Transverse colon (tissue), 4 donors: ENCODE results near the gene IL12A.

Experiments used
- POLR2A ChIP-seq: fragments of 450-650 bp; IDR thresholded peaks from one replicate; pipeline ENCODE4 v1.6.1; 2016; ENCODE audit warnings: antibody characterized with exemption, mild to moderate bottlenecking, moderate library complexity
- POLR2AphosphoS5 ChIP-seq, 3 donors: sonication (generic); formaldehyde crosslinking; IDR thresholded peaks; one replicate each; pipeline ENCODE4 v1.6.1; 2016; ENCODE audit warnings: antibody characterized with exemption in 3 of 3
- TF ChIP-seq, protein P1 (sequence below), 5 experiments: fragments of 200-600 bp in 3 of 5; fragments of 450-650 bp in 2 of 5; sonication (generic) in 3 of 5; IDR thresholded peaks; 1 replicate in 2 of 5; 2 replicates in 3 of 5; pipeline ENCODE4 v1.5.1; 2016 to 2017; ENCODE audit warnings: antibody characterized with exemption in 5 of 5, inconsistent platforms in 3 of 5, mild to moderate bottlenecking in 2 of 5, moderate library complexity in 1 of 5

DNA sequence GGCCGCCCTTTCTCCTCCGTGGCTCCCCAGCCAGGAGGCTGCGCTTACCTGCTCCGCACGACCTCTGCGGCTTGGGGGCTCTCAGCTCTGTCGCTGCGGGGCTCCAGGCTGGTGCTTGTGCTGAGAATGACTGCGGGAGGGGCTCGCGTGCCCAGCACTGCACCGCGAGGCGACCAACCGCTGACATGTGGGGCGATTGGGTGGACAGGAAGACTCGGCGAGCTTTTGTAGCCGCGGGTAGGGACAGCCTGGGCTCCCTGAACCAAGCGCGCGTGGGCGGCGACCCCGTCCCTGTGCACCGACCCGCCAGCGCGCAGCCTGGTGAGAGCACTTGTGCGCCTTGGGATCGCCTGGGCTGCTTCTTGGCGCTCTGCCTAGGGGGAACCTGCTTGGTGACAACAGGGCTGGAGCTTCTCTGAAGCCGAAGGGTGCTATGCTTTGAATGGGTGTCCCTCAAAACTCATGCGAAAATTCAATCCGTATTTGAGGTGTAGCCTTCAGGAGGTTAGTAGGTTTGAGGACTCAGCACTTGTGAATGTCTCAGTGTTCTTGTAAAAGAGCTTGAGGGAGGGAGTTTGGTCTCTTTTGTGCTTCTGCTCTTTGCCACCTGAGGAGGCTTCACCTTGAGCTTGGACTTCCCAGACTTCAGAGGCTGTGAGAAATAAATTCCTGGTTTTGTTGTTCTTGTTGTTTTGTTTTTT is 50.4 kb downstream of the IL12A start:
- TF ChIP-seq, protein P1, sequence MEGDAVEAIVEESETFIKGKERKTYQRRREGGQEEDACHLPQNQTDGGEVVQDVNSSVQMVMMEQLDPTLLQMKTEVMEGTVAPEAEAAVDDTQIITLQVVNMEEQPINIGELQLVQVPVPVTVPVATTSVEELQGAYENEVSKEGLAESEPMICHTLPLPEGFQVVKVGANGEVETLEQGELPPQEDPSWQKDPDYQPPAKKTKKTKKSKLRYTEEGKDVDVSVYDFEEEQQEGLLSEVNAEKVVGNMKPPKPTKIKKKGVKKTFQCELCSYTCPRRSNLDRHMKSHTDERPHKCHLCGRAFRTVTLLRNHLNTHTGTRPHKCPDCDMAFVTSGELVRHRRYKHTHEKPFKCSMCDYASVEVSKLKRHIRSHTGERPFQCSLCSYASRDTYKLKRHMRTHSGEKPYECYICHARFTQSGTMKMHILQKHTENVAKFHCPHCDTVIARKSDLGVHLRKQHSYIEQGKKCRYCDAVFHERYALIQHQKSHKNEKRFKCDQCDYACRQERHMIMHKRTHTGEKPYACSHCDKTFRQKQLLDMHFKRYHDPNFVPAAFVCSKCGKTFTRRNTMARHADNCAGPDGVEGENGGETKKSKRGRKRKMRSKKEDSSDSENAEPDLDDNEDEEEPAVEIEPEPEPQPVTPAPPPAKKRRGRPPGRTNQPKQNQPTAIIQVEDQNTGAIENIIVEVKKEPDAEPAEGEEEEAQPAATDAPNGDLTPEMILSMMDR (IDR thresholded peaks at IDR 0.05): no peak
- TF ChIP-seq POLR2AphosphoS5 (IDR thresholded peaks at IDR 0.05) (no peak), POLR2A (no peak)
